Measurements from ENCODE around the gene IGSF6. TPM values are rescaled to one million over a fixed set of nuclear protein-coding genes. Genes with fewer than 3 reads are reported as not detected.

The IGSF6 gene
- total and polyA plus RNA-seq, 9 of the 15 experiments (the other 6 are each of a cell fraction or from before 2014, with no cell fraction given), result 0.07 TPM; not detected in 8

GRCh38 chr16:21599122-21600030 lies 53.0 kb downstream of the IGSF6 start, which contains the start of gene METTL9 (continued):
- TF ChIP-seq, protein P1, sequence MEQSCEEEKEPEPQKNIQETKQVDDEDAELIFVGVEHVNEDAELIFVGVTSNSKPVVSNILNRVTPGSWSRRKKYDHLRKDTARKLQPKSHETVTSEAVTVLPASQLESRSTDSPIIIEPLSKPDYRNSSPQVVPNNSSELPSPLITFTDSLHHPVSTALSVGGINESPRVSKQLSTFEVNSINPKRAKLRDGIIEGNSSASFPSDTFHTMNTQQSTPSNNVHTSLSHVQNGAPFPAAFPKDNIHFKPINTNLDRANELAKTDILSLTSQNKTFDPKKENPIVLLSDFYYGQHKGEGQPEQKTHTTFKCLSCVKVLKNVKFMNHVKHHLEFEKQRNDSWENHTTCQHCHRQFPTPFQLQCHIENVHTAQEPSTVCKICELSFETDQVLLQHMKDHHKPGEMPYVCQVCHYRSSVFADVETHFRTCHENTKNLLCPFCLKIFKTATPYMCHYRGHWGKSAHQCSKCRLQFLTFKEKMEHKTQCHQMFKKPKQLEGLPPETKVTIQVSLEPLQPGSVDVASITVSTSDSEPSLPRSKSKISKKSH (CRISPR knock-in tag; IDR thresholded peaks at IDR 0.05), result no peak
- TF ChIP-seq TARDBP (IDR thresholded peaks at IDR 0.05) (peak; percentile 60), CBX3 (IDR thresholded peaks at IDR 0.05; ENCODE audit: borderline replicate concordance in 1 of 2, low read length in 2 of 2) (peak in 1 of 2 experiments; percentile 76; a peak in 1 of 3 replicates), RBM39 (optimal IDR thresholded peaks at IDR 0.05; ENCODE audit: low read depth, low read length) (no peak), IRF2 (CRISPR knock-in tag; IDR thresholded peaks at IDR 0.05) (no peak), CREB1 (IDR thresholded peaks at IDR 0.05) (peak; percentile 72; the same call in 1 of the 2 replicates), CREB1 (CRISPR knock-in tag; IDR thresholded peaks at IDR 0.05) (peak; percentile 84), MCM5 (IDR thresholded peaks at IDR 0.05; ENCODE audit: low read depth) (no peak), NONO (IDR thresholded peaks at IDR 0.05; ENCODE audit: low read depth in 2 of 2, low read length in 1 of 2) (peak; percentile 85 to 86), CAMTA2 (CRISPR knock-in tag; conservative IDR thresholded peaks at IDR 0.05) (no peak), ZNF75A (CRISPR knock-in tag; IDR thresholded peaks at IDR 0.05) (no peak), ZBTB43 (CRISPR knock-in tag; IDR thresholded peaks at IDR 0.05) (peak; percentile 79; the same call in 1 of the 2 replicates), NFRKB (IDR thresholded peaks at IDR 0.05; ENCODE audit: low read depth) (peak; percentile 78), ZBTB1 (CRISPR knock-in tag; IDR thresholded peaks at IDR 0.05; ENCODE audit: borderline replicate concordance, low read depth) (peak; percentile 49; the same call in 1 of the 2 replicates), HNRNPL (IDR thresholded peaks at IDR 0.05; ENCODE audit: low read depth, low read length) (peak; percentile 81; the same call in 1 of the 2 replicates), CCNT2 (IDR thresholded peaks at IDR 0.05; ENCODE audit: borderline replicate concordance, extremely low read depth, insufficient read length, low read depth, low read length) (peak; percentile 95)
- TF ChIP-seq, protein P2, sequence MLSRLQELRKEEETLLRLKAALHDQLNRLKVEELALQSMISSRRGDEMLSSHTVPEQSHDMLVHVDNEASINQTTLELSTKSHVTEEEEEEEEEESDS (CRISPR knock-in tag; IDR thresholded peaks at IDR 0.05), result no peak
- TF ChIP-seq, protein P3, sequence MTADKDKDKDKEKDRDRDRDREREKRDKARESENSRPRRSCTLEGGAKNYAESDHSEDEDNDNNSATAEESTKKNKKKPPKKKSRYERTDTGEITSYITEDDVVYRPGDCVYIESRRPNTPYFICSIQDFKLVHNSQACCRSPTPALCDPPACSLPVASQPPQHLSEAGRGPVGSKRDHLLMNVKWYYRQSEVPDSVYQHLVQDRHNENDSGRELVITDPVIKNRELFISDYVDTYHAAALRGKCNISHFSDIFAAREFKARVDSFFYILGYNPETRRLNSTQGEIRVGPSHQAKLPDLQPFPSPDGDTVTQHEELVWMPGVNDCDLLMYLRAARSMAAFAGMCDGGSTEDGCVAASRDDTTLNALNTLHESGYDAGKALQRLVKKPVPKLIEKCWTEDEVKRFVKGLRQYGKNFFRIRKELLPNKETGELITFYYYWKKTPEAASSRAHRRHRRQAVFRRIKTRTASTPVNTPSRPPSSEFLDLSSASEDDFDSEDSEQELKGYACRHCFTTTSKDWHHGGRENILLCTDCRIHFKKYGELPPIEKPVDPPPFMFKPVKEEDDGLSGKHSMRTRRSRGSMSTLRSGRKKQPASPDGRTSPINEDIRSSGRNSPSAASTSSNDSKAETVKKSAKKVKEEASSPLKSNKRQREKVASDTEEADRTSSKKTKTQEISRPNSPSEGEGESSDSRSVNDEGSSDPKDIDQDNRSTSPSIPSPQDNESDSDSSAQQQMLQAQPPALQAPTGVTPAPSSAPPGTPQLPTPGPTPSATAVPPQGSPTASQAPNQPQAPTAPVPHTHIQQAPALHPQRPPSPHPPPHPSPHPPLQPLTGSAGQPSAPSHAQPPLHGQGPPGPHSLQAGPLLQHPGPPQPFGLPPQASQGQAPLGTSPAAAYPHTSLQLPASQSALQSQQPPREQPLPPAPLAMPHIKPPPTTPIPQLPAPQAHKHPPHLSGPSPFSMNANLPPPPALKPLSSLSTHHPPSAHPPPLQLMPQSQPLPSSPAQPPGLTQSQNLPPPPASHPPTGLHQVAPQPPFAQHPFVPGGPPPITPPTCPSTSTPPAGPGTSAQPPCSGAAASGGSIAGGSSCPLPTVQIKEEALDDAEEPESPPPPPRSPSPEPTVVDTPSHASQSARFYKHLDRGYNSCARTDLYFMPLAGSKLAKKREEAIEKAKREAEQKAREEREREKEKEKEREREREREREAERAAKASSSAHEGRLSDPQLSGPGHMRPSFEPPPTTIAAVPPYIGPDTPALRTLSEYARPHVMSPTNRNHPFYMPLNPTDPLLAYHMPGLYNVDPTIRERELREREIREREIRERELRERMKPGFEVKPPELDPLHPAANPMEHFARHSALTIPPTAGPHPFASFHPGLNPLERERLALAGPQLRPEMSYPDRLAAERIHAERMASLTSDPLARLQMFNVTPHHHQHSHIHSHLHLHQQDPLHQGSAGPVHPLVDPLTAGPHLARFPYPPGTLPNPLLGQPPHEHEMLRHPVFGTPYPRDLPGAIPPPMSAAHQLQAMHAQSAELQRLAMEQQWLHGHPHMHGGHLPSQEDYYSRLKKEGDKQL (CRISPR knock-in tag; IDR thresholded peaks at IDR 0.05; ENCODE audit: borderline replicate concordance), result 0 out of 2 replicates have a peak, but pooled peaks have one; percentile 53
